GF-D8 (cell line): Measurements from ENCODE around the gene CDC23.
"Not testable (repeated sequence)": the region's sequence is repeated elsewhere in the genome, so short reads cannot be mapped to it uniquely, and the experiment has no call there.

Experiments used
- DNase-seq: peaks from one replicate; lab custom pipeline; 2025; lab: John Stamatoyannopoulos, UW

The CDC23 gene

DNA sequence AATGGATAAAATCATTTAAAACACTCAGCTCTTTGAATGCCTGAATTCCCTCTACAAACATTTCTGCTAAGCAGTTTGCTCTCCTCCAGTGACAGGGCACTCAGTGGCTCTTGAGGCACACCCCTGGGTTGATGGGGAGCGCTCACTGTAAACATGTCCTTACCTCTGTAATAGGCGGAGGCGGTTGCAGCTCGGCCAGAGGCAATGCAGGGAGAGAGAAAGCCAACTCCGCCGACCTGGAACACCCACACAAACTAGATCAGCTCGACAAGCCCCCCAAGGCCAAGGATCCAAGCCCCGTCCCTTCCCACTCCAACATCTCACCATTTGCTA is 329 bp downstream of the CDC23 start:
- no peak for DNase-seq

DNA sequence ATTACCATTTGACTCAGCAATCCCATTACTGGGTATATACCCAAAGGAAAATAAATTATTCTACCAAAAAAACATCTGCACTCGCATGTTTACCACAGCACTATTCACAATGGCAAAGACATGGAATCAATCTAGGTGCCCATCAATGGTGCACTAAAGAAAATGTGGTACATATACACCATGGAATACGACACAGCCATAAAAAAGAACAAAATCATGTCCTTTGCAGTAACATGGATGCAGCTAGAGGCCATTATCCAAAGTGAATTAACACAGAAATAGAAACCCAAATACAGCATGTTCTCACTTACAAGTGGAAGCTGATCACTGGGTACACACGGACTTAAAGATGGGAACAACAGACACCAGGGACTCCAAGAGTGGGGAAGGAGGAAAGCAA is 2.1 kb downstream of the CDC23 start:
- no peak for DNase-seq

DNA sequence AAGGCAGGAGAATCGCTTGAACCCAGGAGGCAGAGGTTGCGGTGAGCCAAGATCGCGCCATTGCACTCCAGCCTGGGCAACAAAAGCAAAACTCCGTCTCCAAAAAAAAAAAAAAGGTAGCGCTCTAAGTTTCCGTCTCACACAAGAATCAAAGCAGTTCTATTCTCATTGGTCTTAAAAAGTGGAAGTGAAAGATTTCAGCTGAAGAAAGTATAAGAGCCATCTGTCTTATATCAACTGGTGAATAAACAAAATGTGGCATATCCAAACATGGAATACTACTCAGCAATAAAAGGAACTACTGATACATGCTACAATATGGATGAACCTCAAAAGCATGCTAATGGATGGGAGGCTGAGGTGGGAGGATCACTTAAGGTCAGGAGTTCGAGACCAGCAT is 19.3 kb downstream of the CDC23 start:
- not testable (repeated sequence) for DNase-seq

DNA sequence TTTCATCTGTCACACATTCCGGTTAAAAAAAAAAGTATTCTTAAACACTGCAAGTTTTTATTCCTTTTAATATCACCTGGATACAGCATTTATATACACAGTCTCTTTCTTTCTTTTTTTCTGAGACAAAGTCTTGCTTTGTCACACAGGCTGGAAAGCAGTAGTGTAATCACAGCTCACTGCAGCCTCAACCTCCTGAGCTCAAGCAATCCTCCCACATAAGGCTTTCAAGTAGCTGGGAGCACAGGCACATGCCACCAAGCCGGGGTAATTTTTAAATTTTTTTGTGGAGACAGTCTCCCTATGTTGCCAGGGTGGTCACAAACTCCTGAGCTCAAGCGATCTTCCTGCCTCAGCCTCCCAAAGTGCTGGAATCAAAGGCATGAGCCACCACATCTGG is 20.3 kb downstream of the CDC23 start:
- DNase-seq: no peak

DNA sequence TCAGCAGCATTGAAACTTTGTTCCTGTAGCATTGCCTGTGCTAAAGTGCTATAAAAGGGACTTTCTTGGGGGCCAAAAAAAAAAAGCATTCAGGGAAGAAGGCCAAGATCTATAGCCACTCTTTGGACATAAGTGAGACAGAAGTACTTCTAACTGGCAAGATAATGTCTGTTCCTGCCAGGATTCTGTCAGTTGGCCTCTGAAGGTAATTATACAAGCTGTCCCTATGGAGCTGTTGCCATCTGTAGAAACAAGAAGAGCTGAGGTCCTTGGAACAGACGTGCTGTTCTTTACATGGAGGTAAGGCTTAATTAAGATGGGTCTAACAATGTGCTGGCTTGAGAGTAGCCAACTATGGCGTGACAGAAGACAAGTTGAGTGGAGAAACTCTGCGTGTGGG is 24.5 kb downstream of the CDC23 start:
- DNase-seq: no peak

DNA sequence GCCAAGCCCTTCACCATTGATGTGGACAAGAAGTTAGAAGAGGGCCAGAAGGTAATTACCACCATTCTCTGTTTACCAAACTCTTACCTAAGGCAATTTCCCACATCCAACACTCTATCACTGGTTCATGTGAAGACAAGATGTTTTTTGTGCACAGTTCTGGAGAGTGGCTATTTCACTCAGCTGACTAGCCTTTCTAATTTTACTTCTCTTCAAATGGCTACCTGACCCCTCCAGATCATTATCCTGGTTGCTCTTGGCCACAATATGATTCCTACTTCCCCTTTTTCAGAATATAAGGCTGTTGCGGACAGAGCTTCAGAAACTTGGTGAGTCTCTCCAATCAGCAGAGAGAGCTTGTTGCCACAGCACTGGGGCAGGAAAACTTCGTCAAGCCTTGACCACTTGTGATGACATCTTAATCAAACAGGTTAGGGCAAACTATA is 27.1 kb downstream of the CDC23 start:
- peak; percentile 66 for DNase-seq

DNA sequence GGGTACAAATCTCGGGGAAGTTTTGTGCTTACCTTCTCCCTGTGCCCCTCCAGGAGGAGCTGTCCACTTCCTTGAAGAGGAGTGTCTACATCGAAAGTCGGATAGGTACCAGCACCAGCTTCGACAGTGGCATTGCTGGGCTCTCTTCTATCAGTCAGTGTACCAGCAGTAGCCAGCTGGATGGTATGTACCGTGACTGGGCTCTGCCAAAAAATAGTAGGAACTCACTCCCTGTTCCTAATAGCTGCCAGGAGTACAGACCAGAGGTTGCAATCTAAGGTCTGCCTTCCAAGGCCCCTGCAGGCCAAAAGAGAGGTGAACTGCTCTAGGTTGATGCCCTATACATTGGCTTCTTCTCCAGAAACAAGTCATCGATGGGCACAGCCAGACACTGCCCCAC is 30.3 kb downstream of the CDC23 start:
- no peak for DNase-seq

DNA sequence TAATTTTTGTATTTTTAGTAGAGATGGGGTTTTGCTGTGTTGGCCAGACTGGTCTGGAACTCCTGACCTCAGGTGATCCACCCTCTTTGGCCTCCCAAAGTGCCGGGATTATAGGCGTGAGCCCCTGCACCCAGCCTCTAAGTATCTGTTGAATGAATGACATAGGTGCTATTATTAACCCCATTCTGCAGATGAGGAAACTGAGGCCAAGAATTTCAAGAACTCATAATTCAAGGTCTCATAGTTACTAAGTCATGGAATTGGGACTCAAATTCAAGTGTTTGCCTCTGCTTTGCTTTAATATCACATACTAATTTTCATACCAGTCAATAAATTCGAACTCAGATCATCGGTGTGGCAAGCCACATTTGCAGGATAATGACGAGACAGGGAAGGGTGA is 32.3 kb downstream of the CDC23 start:
- no peak for DNase-seq

DNA sequence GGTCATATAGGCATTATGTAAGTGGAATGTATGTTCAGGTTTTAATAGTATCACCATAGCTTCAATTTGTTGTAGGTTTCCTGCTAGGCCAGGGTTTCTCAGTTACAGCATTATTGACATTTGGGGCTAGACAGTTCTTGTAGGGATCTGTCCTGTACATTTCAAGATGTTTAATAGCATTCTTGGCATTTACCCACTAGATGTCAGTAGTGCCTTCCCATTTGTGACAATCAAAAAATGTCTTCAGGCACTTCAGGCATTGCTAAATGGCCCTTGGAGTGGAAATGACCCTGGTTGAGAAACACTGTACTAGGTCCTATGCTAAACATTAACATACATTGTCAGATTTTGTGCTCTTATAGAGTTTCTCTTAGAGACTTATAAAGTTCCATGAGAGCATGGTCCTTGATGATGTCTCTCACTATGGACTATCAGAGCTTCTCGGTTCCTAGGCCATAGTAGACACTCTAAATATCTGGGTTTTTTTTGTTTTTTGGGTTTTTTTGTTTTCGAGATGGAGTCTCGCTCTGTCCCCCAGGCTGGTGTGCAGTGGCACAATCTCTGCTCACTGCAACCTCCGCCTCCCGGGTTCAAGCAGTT is 32.8 kb downstream of the CDC23 start:
- peak; percentile 56 for DNase-seq

DNA sequence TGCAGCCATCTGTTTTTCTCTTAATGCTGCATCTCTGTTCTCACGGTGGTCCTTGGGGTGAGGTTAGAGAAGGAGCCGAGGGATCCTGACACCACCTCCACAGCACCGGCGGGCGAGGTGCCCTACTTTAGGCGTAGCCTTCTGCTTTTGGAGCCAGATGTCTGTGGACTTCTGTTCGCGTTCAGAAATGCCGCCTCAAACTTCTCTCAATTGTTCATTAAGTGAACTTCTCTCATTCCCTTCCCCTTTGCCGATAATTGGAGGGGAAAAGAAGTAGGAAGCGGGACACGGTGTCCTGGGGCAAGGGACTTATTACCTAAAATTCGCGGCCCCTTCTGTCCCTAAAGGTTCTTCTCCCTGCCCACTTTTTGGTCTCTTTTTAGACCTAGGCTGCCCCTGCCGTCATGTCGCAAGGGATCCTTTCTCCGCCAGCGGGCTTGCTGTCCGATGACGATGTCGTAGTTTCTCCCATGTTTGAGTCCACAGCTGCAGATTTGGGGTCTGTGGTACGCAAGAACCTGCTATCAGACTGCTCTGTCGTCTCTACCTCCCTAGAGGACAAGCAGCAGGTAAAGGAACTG is 33.8 kb downstream of the CDC23 start:
- DNase-seq: no peak

DNA sequence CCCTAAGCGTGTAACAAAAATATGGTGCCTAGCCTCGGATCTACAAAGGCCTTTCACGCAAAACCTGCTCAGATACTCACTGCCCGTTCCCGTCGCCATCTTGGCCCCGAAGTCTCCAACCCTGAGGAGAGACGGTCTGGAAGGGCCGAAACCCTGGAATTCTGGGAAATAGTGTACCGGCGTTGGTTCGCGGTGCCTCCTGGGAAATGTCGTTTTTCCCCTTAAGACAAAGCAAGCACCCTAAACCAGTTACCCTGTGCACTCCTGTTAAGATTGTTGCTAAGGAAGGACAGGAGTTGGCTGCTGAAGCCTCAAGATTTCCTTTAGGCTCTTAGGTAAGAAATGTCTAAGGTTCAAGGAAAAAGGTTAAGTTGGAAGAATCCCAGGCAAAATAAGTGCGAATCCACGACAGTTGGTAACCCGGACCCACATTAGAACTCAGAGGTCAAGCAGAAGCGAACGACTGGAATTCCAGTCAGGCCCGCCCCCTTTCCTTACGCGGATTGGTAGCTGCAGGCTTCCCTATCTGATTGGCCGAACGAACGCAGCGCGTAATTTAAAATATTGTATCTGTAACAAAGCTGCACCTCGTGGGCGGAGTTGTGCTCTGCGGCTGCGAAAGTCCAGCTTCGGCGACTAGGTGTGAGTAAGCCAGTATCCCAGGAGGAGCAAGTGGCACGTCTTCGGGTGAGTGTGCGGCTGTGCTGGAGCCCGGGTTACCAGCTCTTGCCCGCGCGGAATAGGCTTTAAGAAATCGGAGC is 34.4 kb downstream of the CDC23 start, which contains the start of the genes BRD8 and KIF20A:
TSS of gene BRD8 (minus strand) at position 115 of the 761 bp plus-strand sequence. CDS start at position 99, 16 bp downstream.
TSS of gene KIF20A (plus strand) at position 597 of the 761 bp plus-strand sequence. CDS start 569 bp downstream, outside the sequence.
- peak; percentile 80 for DNase-seq

DNA sequence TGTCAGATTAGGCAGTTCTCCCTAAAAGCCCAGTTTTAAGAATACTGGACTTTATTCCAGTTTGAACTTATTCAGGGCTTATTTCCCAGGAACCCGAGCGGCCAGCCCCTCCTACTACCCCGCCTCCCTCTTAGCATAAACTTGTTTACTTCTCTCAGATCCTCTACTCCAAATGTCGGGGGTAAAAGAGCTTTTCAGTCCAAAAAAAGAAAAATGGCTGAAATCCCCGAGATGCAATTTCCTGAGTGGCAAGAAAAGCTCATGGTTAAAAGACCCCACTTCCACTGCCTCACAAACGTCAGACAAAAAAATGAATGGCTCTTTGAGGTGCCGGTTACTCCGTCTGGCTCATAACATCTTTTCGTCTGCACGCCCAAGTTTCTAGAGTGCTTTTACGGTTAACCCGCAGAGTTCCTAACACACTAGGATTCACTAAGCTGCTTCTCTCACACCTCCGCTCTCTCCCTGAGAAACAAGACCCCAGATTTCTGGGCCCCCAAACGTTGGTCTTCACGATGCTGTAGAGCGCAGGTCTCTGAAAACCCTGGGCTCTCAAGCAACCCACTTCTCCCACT is 35.1 kb downstream of the CDC23 start:
- no peak for DNase-seq

DNA sequence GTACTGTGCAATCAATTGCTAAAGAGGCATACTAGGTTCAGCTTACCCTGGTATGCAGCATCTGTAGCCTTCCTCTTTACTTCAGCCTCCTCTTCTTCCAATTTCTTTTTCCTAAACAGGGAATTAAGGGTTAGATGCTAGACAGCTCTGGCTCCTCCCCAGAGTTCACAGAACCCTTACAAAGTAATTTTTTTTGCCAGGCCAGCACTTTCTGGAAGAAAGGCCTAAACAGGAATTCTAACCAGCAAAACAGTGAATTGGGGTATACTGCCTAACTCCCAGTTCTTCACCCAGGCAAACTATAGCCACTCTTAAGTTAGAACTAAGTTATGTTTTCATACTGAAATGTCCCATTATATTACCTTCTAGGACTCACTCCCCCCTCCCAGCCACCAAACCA is 42.8 kb downstream of the CDC23 start:
- no peak for DNase-seq

DNA sequence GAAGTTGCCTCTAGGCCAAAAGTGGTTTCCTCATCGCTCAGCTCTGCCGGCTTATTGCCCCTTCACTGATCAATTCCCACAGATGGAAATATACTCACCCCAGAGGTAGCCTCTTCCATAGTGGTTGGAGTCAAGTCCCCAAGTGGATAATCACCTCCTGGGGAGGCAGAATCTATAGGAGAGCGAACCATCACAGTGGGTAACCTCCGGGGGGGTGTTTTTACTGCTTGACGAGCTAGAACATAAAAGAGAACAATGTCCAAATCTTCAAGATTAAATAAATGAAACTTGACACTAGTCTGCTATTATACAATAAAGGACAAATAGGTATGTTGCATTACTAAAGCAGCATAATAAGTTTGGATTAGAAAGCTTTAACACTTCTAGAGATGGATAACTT is 44.0 kb downstream of the CDC23 start:
- DNase-seq: no peak

DNA sequence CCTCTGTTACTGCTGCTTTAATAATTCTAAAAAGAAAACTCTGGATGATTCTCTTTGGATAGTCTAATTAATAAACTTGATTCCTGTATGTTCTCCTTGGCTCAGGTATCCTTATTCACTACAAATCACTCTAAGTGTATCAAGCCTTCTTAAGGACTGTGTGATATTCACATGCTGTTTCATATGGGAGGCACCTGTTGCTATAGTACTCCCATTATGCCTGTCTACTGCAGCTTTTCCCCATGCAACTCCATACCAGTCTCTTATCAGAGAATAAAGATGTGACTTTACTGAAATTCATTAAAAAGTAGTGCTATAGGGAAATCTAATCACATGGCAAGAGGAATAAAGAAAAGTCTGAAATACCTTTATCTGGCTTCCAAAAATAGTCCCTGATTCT is 49.4 kb downstream of the CDC23 start:
- DNase-seq: no peak

DNA sequence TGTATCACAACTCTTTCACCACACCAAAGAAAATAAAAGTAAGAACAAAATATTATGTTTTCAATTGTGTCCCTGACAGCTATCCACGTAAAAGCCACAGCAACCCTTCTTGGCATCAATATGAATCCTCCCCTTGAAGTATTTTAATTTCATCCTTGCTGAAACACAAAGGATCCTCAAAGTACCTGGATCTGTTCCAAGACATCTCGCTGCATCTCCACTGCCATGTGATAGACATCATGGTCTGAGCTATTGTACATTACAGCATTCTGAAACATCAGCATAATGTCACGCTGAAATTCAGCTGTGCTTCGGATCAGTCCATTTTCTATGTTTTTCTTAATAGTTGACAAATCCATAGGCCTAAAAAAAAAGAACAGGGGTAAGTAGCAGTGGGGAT is 52.4 kb downstream of the CDC23 start:
- no peak for DNase-seq

DNA sequence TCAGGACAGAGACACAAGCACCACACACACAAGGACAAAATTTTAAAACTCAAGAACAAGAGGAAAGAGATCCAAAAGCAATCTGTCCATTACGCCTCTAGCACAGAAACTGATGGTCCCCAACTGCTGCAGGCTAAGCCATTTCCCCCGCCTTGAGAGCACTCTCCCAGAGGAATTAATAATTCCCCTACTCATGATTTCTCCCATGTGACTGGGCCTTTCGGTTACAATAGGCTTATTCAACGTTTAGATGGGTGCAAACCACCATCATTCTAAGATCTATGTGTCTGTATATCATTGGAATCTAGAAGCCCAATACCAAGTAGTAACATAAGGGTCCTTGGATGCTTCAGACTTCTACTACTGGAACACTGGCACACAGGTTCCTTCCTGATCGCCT is 53.5 kb downstream of the CDC23 start:
- DNase-seq: no peak

DNA sequence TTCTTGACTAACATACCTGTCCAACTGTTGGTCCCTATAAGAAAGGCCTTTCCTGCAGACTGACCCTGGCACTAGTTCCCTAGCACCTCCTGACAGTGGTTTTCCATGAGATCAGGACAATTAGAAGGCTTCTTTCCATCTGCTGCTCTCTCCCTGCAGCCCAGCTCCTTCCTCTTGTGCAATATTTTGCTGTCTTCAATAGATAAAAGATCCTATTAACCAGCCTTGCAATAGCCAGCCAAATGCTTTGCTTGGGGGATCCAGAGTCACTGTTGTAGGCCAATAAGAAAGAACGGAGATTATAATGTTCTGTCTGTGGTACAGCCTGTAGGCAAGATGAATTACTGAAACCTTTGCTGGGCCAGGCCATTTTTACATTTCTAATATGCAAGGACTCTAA is 55.5 kb downstream of the CDC23 start:
- no peak for DNase-seq

DNA sequence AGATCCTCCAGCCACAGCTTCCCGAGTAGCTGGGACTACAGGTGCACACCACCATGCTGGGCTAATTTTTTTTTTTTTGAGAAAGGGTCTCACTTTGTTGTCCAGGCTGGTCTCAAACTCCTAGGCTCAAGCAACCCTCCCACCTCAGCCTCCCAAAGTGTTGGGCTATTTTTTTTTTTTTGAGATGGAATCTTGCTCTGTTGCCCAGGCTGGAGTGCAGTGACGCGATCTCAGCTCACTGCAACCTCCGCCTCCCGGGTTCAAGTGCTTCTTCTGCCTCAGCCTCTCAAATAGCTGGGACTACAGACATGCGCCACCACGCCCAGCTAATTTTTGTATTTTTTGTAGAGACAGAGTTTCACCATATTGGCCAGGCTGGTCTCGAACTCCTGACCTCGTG is 57.1 kb downstream of the CDC23 start:
- DNase-seq: not testable (repeated sequence)

DNA sequence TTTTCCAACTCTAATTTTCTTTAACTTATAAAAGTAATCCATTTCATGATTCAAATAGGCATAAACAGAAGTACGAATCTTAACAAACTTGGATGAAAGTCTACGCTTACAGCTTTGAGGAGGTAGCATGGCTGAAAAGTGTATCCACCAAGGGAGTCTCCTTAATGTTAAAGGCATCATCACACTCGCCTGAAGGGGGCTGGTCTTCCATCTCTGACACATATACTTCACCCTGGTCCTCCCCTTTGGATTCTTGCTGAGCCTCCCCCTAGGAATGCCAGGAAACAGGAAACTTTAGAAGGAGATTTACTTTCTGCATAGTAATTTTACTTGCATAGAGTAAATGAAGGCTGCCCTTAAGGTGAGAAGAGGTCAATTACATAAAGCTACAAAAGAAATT is 63.6 kb downstream of the CDC23 start:
- no peak for DNase-seq

DNA sequence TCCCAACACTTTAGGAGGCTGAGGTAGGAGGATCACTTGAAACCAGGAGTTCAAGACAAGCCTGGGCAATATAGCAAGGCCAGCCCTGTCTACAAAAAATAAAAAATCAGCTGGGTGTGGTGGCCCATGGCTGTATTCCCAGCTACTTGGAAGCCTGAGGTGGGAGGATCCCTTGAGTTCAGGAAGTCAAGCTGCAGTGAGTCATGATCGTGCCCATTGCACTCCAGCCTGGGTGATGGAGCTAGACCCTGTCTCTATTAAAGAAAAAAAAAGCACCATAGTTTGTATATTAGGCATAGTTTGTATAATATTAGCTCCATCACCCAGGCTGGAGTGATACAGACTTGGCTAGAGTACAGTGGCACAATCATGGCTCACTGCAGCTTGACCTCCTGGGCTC is 64.3 kb downstream of the CDC23 start:
- no peak for DNase-seq

DNA sequence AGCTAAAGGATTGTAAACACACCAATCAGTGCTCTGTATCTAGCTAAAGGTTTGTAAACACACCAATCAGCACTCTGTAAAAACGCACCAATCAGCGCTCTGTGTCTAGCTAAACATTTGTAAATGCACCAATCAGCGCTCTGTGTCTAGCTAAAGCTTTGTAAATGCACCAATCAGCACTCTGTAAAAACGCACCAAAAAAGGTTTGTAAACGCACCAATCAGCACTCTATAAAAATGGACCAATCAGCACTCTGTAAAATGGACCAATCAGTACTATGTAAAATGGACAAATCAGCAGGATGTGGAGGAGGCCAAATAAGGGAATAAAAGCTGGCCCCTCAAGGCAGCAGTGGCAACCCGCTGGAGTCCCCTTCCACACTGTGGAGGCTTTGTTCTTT is 69.5 kb downstream of the CDC23 start:
- not testable (repeated sequence) for DNase-seq

DNA sequence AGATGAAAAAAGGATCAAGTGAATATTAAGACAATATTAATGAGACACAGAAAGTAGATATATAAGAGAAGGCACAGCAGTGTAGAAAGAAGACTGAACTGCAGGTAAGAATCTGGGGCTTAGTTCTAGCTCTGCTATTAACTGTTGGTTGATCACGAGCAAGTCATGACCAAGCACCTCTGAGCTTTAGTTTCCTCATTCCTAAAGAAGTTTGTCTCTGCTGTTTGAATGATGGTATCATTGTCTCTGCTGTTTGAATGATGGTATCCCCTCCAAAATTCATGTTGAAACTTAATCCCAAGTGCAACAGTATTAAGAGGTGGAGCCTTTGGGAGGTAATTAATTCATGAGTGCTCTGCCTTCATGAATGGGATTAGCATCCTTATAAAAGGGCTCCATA is 71.4 kb downstream of the CDC23 start:
- no peak for DNase-seq
